ENCODE measurements around the gene KCNQ5. TPM values are rescaled to one million over a fixed set of nuclear protein-coding genes. Genes with fewer than 3 reads are reported as not detected.

Gene KCNQ5
- total and polyA plus RNA-seq, 8 donors, result 1.7 to 4.5 (median 2.5) TPM

DNA sequence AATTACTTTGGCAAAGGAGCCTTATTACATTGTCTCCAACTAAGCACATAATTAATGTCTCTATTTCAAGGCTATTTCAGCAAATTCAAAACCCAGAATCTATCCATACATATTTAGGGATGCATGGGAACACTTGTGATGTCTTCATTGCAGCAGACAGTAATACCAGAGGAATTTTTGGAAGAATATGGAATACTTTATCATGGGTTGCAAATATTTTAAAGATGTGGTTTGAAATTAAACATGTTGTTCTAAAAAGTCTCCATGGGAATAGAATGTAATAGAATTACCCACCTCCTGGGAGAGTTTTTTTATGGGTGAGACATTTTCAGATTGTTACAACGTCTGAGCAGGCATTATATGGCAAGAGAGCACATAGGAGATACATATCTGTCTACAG is 170.8 kb downstream of the KCNQ5 start:
- ATAC-seq (no peak), DNase-seq (no peak)
- TF ChIP-seq, protein P1, sequence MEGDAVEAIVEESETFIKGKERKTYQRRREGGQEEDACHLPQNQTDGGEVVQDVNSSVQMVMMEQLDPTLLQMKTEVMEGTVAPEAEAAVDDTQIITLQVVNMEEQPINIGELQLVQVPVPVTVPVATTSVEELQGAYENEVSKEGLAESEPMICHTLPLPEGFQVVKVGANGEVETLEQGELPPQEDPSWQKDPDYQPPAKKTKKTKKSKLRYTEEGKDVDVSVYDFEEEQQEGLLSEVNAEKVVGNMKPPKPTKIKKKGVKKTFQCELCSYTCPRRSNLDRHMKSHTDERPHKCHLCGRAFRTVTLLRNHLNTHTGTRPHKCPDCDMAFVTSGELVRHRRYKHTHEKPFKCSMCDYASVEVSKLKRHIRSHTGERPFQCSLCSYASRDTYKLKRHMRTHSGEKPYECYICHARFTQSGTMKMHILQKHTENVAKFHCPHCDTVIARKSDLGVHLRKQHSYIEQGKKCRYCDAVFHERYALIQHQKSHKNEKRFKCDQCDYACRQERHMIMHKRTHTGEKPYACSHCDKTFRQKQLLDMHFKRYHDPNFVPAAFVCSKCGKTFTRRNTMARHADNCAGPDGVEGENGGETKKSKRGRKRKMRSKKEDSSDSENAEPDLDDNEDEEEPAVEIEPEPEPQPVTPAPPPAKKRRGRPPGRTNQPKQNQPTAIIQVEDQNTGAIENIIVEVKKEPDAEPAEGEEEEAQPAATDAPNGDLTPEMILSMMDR (IDR thresholded peaks at IDR 0.05), result no peak
- no peaks in the 10 kb centered on the region for H3K36me3 ChIP-seq
- no peaks in the 10 kb centered on the region for H3K9me3 ChIP-seq
- no peaks in the 10 kb centered on the region for H3K27me3 ChIP-seq
- H3K27ac ChIP-seq, result no peak overlapping the region
- H3K4me3 ChIP-seq, result no peak overlapping the region
- H3K4me1 ChIP-seq, result peaks cover 0 to under 1% of the 10 kb centered on the region in 2 donors
- intact Hi-C loops (cut with DNase I), result no loop called here

DNA sequence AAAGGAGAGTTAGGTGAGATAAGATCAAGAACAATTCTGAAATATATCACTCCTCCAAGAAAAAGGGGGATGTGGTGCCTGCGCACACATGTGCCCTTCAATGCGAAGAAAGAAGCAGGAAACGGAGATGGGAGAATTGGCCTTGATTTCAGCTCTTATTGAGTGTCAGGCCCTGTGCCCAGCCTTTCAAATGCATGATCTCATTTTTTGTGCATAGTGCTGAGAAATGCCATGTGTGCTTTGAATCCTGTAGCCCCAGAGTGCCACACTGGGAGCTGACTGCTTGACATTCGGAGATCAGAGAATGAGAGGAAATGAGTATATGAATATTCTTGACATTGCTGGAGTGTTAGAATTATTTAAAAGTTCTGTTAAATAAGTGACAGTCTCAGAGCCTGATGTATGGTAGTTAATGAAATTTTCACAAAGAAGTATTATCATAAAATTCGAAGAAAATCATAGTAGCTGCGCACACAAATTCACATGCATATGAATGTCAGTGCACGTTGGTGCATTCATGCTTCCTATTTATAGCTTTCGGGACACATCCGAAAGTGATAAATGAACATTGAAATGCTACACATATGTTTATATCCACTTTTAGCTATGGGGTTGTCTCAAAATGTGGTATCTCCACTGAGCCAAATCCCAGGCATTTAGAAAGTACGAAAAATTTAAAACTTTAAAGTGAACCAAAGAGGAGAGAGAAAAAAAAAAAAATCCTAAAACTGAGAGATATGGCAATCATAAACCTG is 172.0 kb downstream of the KCNQ5 start:
- intact Hi-C loops (cut with DNase I), result no loop called here
- Histone ChIP-seq H3K36me3 (no peaks in the 10 kb centered on the region), H3K27ac (no peak overlapping the region), H3K4me1 (no peaks in the 10 kb centered on the region), H3K9me3 (no peaks in the 10 kb centered on the region), H3K27me3 (no peaks in the 10 kb centered on the region), H3K4me3 (no peak overlapping the region)
- ATAC-seq (no peak), DNase-seq (no peak)
- TF ChIP-seq, protein P1 (IDR thresholded peaks at IDR 0.05), result no peak

DNA sequence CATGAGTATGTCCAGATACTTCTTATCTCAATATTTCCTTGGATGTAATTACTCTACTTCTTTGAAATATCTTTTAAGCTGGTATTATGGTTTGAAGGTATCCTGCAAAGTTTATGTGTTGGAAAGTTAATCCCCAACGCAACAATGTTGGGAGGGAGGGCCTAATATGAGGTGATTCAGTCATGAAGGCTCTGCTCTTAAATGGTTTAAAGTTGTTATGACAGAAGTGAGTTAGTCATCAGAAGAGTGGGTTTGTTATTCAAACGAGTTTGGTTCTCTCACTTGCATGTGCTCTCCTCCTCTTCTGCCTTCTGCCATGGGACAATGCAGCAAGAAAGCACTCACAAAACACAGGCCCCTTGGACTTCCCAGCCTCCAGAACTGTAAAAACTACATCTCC is 176.3 kb downstream of the KCNQ5 start:
- TF ChIP-seq, protein P1 (IDR thresholded peaks at IDR 0.05), result no peak
- intact Hi-C loops (cut with DNase I), result no loop called here
- Histone ChIP-seq H3K4me3 (no peak overlapping the region), H3K27me3 (no peaks in the 10 kb centered on the region), H3K36me3 (no peaks in the 10 kb centered on the region), H3K27ac (no peak overlapping the region), H3K4me1 (no peaks in the 10 kb centered on the region), H3K9me3 (no peaks in the 10 kb centered on the region)
- ATAC-seq (no peak), DNase-seq (no peak)

DNA sequence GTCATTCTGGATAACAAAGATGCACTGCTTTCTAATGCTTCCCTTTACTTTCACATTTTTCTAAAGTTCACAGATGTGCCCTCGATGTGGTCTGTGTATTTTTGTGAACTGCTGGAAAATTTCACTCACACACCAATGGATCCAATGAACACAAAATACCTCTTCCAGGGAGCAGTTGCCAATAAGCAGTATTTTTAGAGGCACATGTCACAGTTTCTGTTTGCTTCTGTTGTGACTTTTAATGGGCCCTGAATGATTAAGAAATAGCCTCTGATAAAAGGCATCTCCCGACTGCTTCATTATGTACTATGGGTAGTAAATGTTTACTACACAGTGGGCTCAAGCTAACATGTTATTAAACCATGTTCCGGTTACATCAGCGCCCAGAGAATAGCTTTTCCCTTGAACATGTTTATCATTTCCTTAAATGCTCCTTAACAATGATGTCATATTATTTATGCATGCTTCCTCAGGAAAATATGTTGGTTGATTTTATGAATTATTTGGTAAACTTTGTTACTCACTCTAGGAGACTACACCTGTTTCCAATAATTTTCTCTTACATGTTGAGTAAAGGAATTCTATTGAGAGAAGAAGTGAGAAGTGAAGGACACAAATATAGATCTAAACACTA is 188.0 kb downstream of the KCNQ5 start:
- TF ChIP-seq, protein P1 (IDR thresholded peaks at IDR 0.05), result no peak

DNA sequence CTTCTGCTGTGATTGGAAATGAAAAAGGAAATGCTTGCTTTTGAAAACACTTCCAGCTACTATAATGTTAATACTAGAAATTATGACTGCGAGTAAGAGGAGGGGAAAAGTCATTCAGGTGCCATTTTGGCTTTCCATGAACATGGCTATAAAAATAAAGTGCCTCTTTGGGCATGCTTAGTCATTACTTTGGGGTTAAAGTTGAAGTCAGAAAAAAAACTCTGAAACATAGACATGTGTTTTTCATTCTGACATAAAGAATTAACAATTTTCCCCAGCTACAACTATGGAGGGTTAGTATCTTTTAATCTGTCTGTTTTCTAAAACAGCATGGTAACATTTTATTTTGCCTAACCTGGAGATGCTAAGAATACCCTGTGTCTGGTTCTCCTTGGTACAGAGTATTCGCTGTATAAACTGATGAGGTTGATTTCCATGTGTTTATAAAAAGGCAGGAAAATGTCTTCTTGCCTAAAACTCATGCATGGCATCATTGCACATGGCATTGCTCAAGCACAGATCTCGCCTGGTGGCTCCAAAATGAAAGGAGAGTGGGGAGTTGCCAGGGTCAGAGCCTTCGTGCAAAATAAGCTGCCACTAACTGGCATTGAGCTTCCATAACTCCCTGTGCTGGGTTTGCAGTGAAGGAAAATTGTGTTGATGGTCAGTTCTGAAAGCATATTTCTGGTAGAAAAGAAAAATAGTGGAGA is 188.9 kb downstream of the KCNQ5 start:
- TF ChIP-seq, protein P1 (IDR thresholded peaks at IDR 0.05), result no peak
- H3K9me3 ChIP-seq, result no peaks in the 10 kb centered on the region
- DNase-seq, result no peak
- ATAC-seq, result no peak
- intact Hi-C loops (cut with DNase I), result no loop called here
- H3K36me3 ChIP-seq, result no peaks in the 10 kb centered on the region
- H3K27ac ChIP-seq, result no peak overlapping the region
- H3K4me1 ChIP-seq, result no peaks in the 10 kb centered on the region
- no peak overlapping the region for H3K4me3 ChIP-seq
- no peaks in the 10 kb centered on the region for H3K27me3 ChIP-seq

More for the DNA sequence above, 188.0 kb downstream of the KCNQ5 start:
- no peak overlapping the region for H3K27ac ChIP-seq
- no peak overlapping the region for H3K4me3 ChIP-seq
- no peaks in the 10 kb centered on the region for H3K9me3 ChIP-seq
- H3K36me3 ChIP-seq, result no peaks in the 10 kb centered on the region
- ATAC-seq (no peak), DNase-seq (peak in 1 of 4 donors; percentile 35)
- H3K4me1 ChIP-seq, result no peaks in the 10 kb centered on the region
- no peaks in the 10 kb centered on the region for H3K27me3 ChIP-seq
- intact Hi-C loops (cut with DNase I), result no loop called here

Data from left lung (tissue), 10 donors.